Upper lobe of right lung (tissue), 1 donor: ENCODE data around the gene EIF3L. TPM values are rescaled to one million over a fixed set of nuclear protein-coding genes. Genes with fewer than 3 reads are reported as not detected.

Experiments used
- ATAC-seq: fragments of 200-7000 bp; cut with Tn5 transposase; one replicate; pipeline ENCODE4 v1.9.1; 2020; ENCODE audit warnings: mild to moderate bottlenecking, moderate library complexity
- DNase-seq: peaks from one replicate; pipeline ENCODE4 v3.0.0-alpha.2; 2020
- H3K27ac ChIP-seq: fragments of 200-600 bp; one replicate; pipeline ENCODE4 v1.8.0; 2022
- H3K27me3 ChIP-seq: fragments of 200-600 bp; one replicate; pipeline ENCODE4 v1.8.0; 2022; ENCODE audit warnings: mild to moderate bottlenecking
- H3K36me3 ChIP-seq: fragments of 200-600 bp; one replicate; pipeline ENCODE4 v1.8.0; 2022
- H3K4me1 ChIP-seq: fragments of 200-600 bp; one replicate; pipeline ENCODE4 v1.8.0; 2022
- H3K4me3 ChIP-seq: fragments of 200-600 bp; one replicate; pipeline ENCODE4 v1.8.0; 2022; ENCODE audit warnings: mild to moderate bottlenecking
- H3K9me3 ChIP-seq: fragments of 200-600 bp; one replicate; pipeline ENCODE4 v1.8.0; 2022
- CTCF ChIP-seq: fragments of 200-600 bp; IDR thresholded peaks from one replicate; pipeline ENCODE4 v1.8.0; 2022; ENCODE audit warnings: antibody characterized with exemption
- intact Hi-C: fragments of 100-400 bp; cut with DNase I; formaldehyde crosslinking; loops from one replicate; pipeline ENCODE4 v1.11.0; 2022
- total RNA-seq: library from RNA; stranded (reverse); fragmentation: NEBNext Ultra II Directional; extraction: Animal tissue kit (Norgen Biotek cat#: 25700); gene quantifications from one replicate; pipeline ENCODE4 v1.2.1, GENCODE V29; 2021
- donor health status: DM: no; HTN: yes; CAD: no; lungs with severe emphysema.

The EIF3L gene
- total RNA-seq, 1 donor from 2014 or later: 369 TPM

GRCh38 chr22:37820350-37820749 is 28.9 kb upstream of the EIF3L start:
- peaks cover 19% of the 10 kb centered on the region for H3K4me1 ChIP-seq
- ATAC-seq (no peak), DNase-seq (no peak)
- peaks cover 43% of the 10 kb centered on the region for H3K27me3 ChIP-seq
- no peak overlapping the region for H3K4me3 ChIP-seq
- TF ChIP-seq CTCF: no peak
- H3K36me3 ChIP-seq: no peaks in the 10 kb centered on the region
- no peak overlapping the region for H3K27ac ChIP-seq
- intact Hi-C loops: no loop called here
- H3K9me3 ChIP-seq: no peaks in the 10 kb centered on the region

GRCh38 chr22:37822079-37822833 is 27.0 kb upstream of the EIF3L start:
- no peak for ATAC-seq

GRCh38 chr22:37823134-37823985 is 25.9 kb upstream of the EIF3L start, which contains the start of gene GALR3:
Gene GALR3 (plus strand): TSS chr22:37823382. CDS start chr22:37823407, 25 bp downstream.
- no peaks in the 10 kb centered on the region for H3K36me3 ChIP-seq
- TF ChIP-seq CTCF: no peak
- ATAC-seq (no peak), DNase-seq (no peak)
- peaks cover 8% of the 10 kb centered on the region for H3K4me1 ChIP-seq
- no peak within 1 kb of the TSS for H3K27ac ChIP-seq
- H3K27me3 ChIP-seq: peaks cover 43% of the 10 kb centered on the region
- intact Hi-C loops: no loop called here
- H3K4me3 ChIP-seq: no peak within 1 kb of the TSS
- no peaks in the 10 kb centered on the region for H3K9me3 ChIP-seq

More at GRCh38 chr22:37822079-37822833, 27.0 kb upstream of the EIF3L start:
- Histone ChIP-seq H3K27me3 (peaks cover 43% of the 10 kb centered on the region), H3K27ac (no peak overlapping the region), H3K4me1 (peaks cover 19% of the 10 kb centered on the region), H3K9me3 (no peaks in the 10 kb centered on the region), H3K36me3 (no peaks in the 10 kb centered on the region), H3K4me3 (no peak overlapping the region)
- intact Hi-C loops: no loop called here
- DNase-seq: no peak
- no peak for TF ChIP-seq CTCF

GRCh38 chr22:37824674-37825641 is 24.3 kb upstream of the EIF3L start:
- intact Hi-C loops: no loop called here
- H3K36me3 ChIP-seq: peaks cover 13% of the 10 kb centered on the region
- no peak for DNase-seq
- TF ChIP-seq CTCF: no peak
- H3K27ac ChIP-seq: no peak overlapping the region
- no peaks in the 10 kb centered on the region for H3K4me1 ChIP-seq
- peaks cover 36% of the 10 kb centered on the region for H3K27me3 ChIP-seq
- ATAC-seq: no peak
- H3K4me3 ChIP-seq: no peak overlapping the region
- no peaks in the 10 kb centered on the region for H3K9me3 ChIP-seq

- intact Hi-C loops: no loop called here
- peaks cover 34% of the 10 kb centered on the region for H3K36me3 ChIP-seq
- H3K27me3 ChIP-seq: peaks cover 20% of the 10 kb centered on the region
- no peaks in the 10 kb centered on the region for H3K9me3 ChIP-seq
- no peak for TF ChIP-seq CTCF
- H3K27ac ChIP-seq: no peak overlapping the region
- DNase-seq (no peak), ATAC-seq (no peak)
- H3K4me3 ChIP-seq: no peak overlapping the region
- H3K4me1 ChIP-seq: no peaks in the 10 kb centered on the region
These were observed 22.2 kb upstream of the EIF3L start for GRCh38 chr22:37827056-37827455.
